Adrenal gland (tissue), 12 donors: ENCODE results near the gene C1orf232. TPM values are rescaled to one million over a fixed set of nuclear protein-coding genes. Genes with fewer than 3 reads are reported as not detected.

Experiments
- DNase-seq, 7 donors: peaks; one replicate each; pipeline ENCODE4 v3.0.0-alpha.2; 2019 to 2020
- H3K27ac ChIP-seq, 5 donors: fragments of 200-600 bp; sonication (generic) in 4 of 5; 1 replicate in 3 of 5; 2 replicates in 2 of 5; pipeline versions ENCODE4 v1.5.1 to v1.8.0; 2016 to 2020; ENCODE audit warnings: mild to moderate bottlenecking in 1 of 5
- H3K27me3 ChIP-seq: fragments of 200-600 bp; 2 replicates; pipeline ENCODE4 v1.8.0; 2021
- H3K36me3 ChIP-seq, 2 donors: fragments of 200-600 bp; replicated peaks in 1 of 2; 1 replicate in 1 of 2; 2 replicates in 1 of 2; pipeline versions ENCODE4 v1.5.1 to v1.8.0; 2018 to 2022
- H3K4me1 ChIP-seq, 2 donors: fragments of 200-600 bp; replicated peaks in 1 of 2; 1 replicate in 1 of 2; 2 replicates in 1 of 2; pipeline versions ENCODE4 v1.5.1 to v1.8.0; 2018 to 2021
- H3K4me3 ChIP-seq, 4 donors: fragments of 200-600 bp; sonication (generic) in 3 of 4; one replicate each; pipeline ENCODE4 v1.5.1; 2016 to 2018
- H3K9me3 ChIP-seq, 3 donors: fragments of 200-600 bp; sonication (generic) in 1 of 3; replicated peaks in 1 of 3; 1 replicate in 2 of 3; 2 replicates in 1 of 3; pipeline versions ENCODE4 v1.5.1 to v1.8.0; 2016 to 2021
- POLR2A ChIP-seq, 2 donors: fragments of 450-650 bp; IDR thresholded peaks; one replicate each; pipeline ENCODE4 v1.6.1; 2017; ENCODE audit warnings: antibody characterized with exemption in 2 of 2, mild to moderate bottlenecking in 2 of 2, moderate library complexity in 1 of 2
- WGBS, 4 donors: extraction: QIAGEN DNeasy Blood & Tissue Kit in 2 of 4; methylation state at CpG; one replicate each; pipeline versions ENCODE4 v1.1.5 to v1.1.7; 2013 to 2017; 5-methylcytosine and 5-hydroxymethylcytosine counted together
- intact Hi-C, 2 donors: fragments of 100-400 bp; cut with DNase I; formaldehyde crosslinking; loops; one replicate each; pipeline versions ENCODE4 v1.14.1 to v1.15.0; 2022 to 2023
- polyA plus RNA-seq, 3 donors: library from polyadenylated mRNA; stranded (reverse); fragments of 200-250 nt in 2 of 3; fragments of 350-450 nt in 1 of 3; fragmentation: Illumina TruSeq in 1 of 3; extraction: RNeasy Lipid Tissue Mini Kit (QIAGEN cat#74804) in 1 of 3; gene quantifications; one replicate each; pipeline ENCODE4 v1.2.3, GENCODE V29; 2013 to 2014
- total RNA-seq, 9 donors: library from RNA; depleted of rRNA in 4 of 9; stranded (reverse); fragments of >200 nt in 4 of 9; fragments of 120-200 nt in 1 of 9; fragmentation: NEBNext Ultra II Directional in 1 of 9; extraction: Animal tissue kit (Norgen Biotek cat#: 25700) in 1 of 9; gene quantifications; one replicate each; pipeline versions ENCODE4 v1.1.0 to v1.2.4, GENCODE V29; 2013 to 2023
- TF ChIP-seq, protein P1 (sequence below), 6 experiments: fragments of 450-650 bp in 4 of 6; fragments of 200-600 bp in 2 of 6; sonication (generic) in 1 of 6; IDR thresholded peaks; 1 replicate in 5 of 6; 2 replicates in 1 of 6; pipeline versions ENCODE4 v1.5.1 to v1.8.0; 2016 to 2021; ENCODE audit warnings: antibody characterized with exemption in 6 of 6, mild to moderate bottlenecking in 2 of 6, moderate library complexity in 1 of 6
- donor health status: healthy with polysubstance abuse.
- donor health status: Bipolar disorder and iron deficiency.
- donor health status: DM: yes; HTN: yes; CAD: no.
- donor health status: DM: no; HTN: no; CAD: no.
- donor health status: DM: no; HTN: no; CAD: no.
- donor health status: DM: yes; HTN: yes; CAD: no.

C1orf232 gene
- total and polyA plus RNA-seq, 12 donors: not detected

DNA sequence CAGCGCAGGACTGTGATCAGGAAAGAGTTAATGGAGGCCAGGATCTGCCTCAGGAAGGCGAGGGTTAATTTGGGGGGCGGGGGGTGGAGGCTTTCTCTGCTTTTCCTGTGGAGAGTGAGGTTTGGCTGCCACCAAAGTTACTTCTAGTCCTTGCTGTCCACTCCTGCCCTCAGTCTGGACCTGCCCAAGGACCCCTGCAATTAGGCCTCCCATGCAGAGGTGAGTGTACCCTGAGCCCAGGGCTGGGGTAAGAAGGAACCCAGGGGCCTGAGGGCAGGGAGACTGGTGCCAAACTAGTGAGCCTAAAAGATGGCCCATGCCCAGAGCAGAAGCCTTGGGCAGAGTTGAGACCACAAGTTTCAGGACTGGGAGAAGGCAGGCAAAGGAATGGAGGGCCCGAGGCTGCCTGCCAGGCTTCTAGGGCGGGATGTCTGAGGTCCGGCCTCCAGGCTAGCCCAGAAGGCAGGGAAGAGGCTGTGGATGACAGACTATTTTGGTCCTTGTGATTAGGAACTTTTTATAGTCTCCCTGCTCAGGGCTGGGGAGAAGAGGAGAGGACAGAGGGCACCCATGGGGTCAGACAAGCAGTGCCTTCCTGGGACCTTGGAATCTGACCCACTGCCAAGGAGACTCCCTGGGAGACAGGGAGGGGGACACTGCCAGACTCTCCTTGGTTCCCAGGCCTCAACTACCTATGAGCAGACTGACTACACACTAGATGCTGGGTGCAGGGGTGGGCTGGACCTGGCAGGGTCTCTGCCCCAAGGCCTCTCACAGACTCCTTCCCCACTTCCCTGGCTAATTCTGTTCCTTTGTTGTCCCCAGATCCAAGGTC, 9.6 kb downstream of the C1orf232 start, which contains the start of gene FAM110D:
Gene FAM110D (plus strand): TSS at position 172 of the 835 bp plus-strand sequence. CDS start 2,213 bp downstream, outside the sequence.
- DNase-seq: peak in 1 of 7 donors; percentile 5
- Histone ChIP-seq H3K36me3 (no peaks in the 10 kb centered on the region), H3K27me3 (peaks cover 21% of the 10 kb centered on the region), H3K4me1 (peaks cover 10 to 15% of the 10 kb centered on the region in 2 donors), H3K27ac (peak within 1 kb of the TSS in 1 of 5 donors; percentile 22), H3K9me3 (no peaks in the 10 kb centered on the region), H3K4me3 (peak within 1 kb of the TSS in 1 of 4 donors; percentile 15)
- intact Hi-C loops: no loop called here
- TF ChIP-seq, protein P1, sequence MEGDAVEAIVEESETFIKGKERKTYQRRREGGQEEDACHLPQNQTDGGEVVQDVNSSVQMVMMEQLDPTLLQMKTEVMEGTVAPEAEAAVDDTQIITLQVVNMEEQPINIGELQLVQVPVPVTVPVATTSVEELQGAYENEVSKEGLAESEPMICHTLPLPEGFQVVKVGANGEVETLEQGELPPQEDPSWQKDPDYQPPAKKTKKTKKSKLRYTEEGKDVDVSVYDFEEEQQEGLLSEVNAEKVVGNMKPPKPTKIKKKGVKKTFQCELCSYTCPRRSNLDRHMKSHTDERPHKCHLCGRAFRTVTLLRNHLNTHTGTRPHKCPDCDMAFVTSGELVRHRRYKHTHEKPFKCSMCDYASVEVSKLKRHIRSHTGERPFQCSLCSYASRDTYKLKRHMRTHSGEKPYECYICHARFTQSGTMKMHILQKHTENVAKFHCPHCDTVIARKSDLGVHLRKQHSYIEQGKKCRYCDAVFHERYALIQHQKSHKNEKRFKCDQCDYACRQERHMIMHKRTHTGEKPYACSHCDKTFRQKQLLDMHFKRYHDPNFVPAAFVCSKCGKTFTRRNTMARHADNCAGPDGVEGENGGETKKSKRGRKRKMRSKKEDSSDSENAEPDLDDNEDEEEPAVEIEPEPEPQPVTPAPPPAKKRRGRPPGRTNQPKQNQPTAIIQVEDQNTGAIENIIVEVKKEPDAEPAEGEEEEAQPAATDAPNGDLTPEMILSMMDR (IDR thresholded peaks at IDR 0.05): no peak
- TF ChIP-seq POLR2A (IDR thresholded peaks at IDR 0.05): no peak
- WGBS, 4 donors: 43 to 54% (median 48%) methylated on average over 6 of the region's 6 CpGs

DNA sequence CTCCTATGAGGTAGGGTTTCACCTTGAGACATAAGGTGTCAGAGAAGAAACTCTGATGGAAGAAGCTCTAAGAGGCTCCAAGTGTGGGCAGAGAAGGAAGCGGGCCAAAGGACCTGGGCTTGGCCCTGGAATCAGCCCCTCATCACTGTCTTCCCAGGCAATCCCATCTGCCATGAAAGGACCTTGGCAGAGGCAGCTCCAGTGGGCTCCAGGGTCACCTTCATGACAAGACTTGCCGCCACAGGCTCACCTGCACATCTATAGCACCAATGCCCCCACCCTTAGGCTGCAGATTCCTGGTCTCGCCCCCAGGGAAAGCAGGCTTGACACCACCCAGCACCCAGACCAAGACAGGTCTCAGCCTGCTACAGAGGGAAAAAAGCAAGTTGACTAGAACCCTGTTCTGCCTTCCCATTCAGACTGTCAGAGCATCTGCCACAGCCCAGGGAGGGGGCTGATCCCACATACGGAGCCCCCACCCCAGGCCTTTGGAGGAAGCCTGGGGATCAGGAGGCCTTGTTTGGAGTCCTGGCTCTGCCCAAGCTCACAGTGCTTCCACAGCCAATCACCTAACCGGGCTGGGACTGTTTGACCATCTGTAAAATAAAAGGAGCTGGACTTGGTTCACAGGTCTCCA, 10.4 kb downstream of the C1orf232 start:
- DNase-seq: no peak
- no peaks in the 10 kb centered on the region for H3K36me3 ChIP-seq
- no peak overlapping the region for H3K27ac ChIP-seq
- no peaks in the 10 kb centered on the region for H3K9me3 ChIP-seq
- intact Hi-C loops: no loop called here
- no peak overlapping the region for H3K4me3 ChIP-seq
- peaks cover 21% of the 10 kb centered on the region for H3K27me3 ChIP-seq
- no peak for TF ChIP-seq POLR2A (IDR thresholded peaks at IDR 0.05)
- TF ChIP-seq, protein P1 (IDR thresholded peaks at IDR 0.05): no peak
- 67 to 100% (median 76%) methylated on average over 1 to 5 of the region's 5 CpGs for WGBS, 4 donors
- H3K4me1 ChIP-seq: peaks cover 10 to 11% of the 10 kb centered on the region in 2 donors

DNA sequence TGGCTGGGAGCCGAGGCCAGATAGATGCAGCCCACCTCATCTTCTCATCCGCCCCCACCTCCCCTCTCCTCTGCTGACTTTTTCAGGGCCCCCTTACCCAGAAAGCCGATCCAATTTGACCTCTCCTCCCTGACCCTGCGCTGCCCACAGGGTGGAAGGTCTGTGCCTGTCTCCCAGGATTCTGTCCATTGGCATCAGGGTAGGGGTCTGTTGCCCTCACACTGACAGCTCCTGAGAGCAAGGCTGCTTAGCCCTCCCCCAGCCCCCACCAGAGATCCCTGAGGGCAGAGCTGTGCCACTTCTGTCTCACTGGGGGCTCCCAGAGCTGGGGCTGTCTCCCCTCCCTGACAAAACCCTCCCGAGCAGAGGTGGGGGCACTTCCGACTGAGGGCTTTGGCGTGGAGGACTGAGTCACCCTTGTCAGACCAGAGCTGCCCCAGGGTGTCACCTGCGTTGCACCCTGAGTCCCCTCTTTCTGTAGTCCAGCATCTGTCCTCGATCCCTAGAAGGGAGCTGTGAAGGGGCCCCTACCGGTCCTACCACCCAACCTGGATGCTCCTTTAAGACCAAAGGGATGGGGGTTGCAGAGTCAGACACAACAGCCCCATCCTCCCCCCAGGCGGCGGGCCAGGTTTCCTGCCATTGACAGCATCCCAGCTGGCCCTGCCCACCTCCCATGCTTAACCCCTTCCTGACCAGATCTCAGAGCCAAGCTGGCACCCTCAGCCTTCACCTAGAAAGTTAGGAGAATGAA, 12.3 kb downstream of the C1orf232 start:
- Histone ChIP-seq H3K4me1 (peaks cover 4% of the 10 kb centered on the region in 2 donors), H3K9me3 (no peaks in the 10 kb centered on the region), H3K4me3 (no peak overlapping the region), H3K36me3 (no peaks in the 10 kb centered on the region), H3K27me3 (peaks cover 21% of the 10 kb centered on the region), H3K27ac (peak overlapping the region in 1 of 5 donors; percentile 74)
- 22 to 33% (median 24%) methylated on average over 11 to 12 of the region's 12 CpGs for WGBS, 4 donors
- TF ChIP-seq, protein P1 (IDR thresholded peaks at IDR 0.05): no peak
- no peak for TF ChIP-seq POLR2A (IDR thresholded peaks at IDR 0.05)
- peak in 3 of 7 donors; percentile 48 to 53 (median 52) for DNase-seq
- intact Hi-C loops: no loop called here
